Heart right ventricle (tissue), 16 donors: ENCODE measurements around the gene ZSCAN10. TPM values are rescaled to one million over a fixed set of nuclear protein-coding genes. Genes with fewer than 3 reads are reported as not detected.
"Not testable (repeated sequence)": the region's sequence is repeated elsewhere in the genome, so short reads cannot be mapped to it uniquely, and the experiment has no call there.

ENCODE experiments used
- ATAC-seq, 8 donors: fragments of 200-7000 bp; cut with Tn5 transposase; one replicate each; pipeline ENCODE4 v1.9.1; 2020; ENCODE audit warnings: mild to moderate bottlenecking in 8 of 8, moderate library complexity in 8 of 8, moderate number of reproducible peaks in 1 of 8
- DNase-seq, 2 donors: peaks; one replicate each; pipeline ENCODE4 v3.0.0-alpha.2; 2020
- H3K27ac ChIP-seq, 10 donors: fragments of 200-600 bp; sonication (generic) in 2 of 10; one replicate each; pipeline versions ENCODE4 v1.5.0 to v1.8.0; 2020 to 2022; ENCODE audit warnings: mild to moderate bottlenecking in 3 of 10
- H3K27me3 ChIP-seq, 7 donors: fragments of 200-600 bp; one replicate each; pipeline ENCODE4 v1.8.0; 2021 to 2022; ENCODE audit warnings: mild to moderate bottlenecking in 2 of 7
- H3K36me3 ChIP-seq, 9 donors: fragments of 200-600 bp; sonication (generic) in 1 of 9; one replicate each; pipeline versions ENCODE4 v1.5.0 to v1.8.0; 2020 to 2022; ENCODE audit warnings: mild to moderate bottlenecking in 2 of 9
- H3K4me1 ChIP-seq, 9 donors: fragments of 200-600 bp; sonication (generic) in 1 of 9; one replicate each; pipeline versions ENCODE4 v1.5.0 to v1.8.0; 2020 to 2022; ENCODE audit warnings: mild to moderate bottlenecking in 4 of 9
- H3K4me3 ChIP-seq, 10 donors: fragments of 200-600 bp; sonication (generic) in 2 of 10; one replicate each; pipeline versions ENCODE4 v1.5.0 to v1.8.0; 2020 to 2022; ENCODE audit warnings: mild to moderate bottlenecking in 7 of 10, moderate library complexity in 2 of 10
- H3K9me3 ChIP-seq, 11 donors: fragments of 200-600 bp in 10 of 11; sonication (generic) in 2 of 11; one replicate each; pipeline versions ENCODE4 v1.5.0 to v1.8.0; 2013 to 2022; ENCODE audit warnings: mild to moderate bottlenecking in 2 of 11, control low read depth in 1 of 11, moderate library complexity in 1 of 11
- WGBS, 2 donors: extraction: QIAGEN DNeasy Blood & Tissue Kit; methylation state at CpG; one replicate each; pipeline ENCODE4 v1.1.7; 2013; ENCODE audit warnings: inconsistent platforms in 1 of 2; 5-methylcytosine and 5-hydroxymethylcytosine counted together
- intact Hi-C, 10 donors: fragments of 100-400 bp; cut with DNase I; formaldehyde crosslinking; loops; one replicate each; pipeline versions ENCODE4 v1.11.1 to v1.14.2; 2022
- polyA plus RNA-seq, 2 donors: library from polyadenylated mRNA; stranded (reverse); fragments of 200-250 nt; gene quantifications; one replicate each; pipeline ENCODE4 v1.2.3, GENCODE V29; 2013
- total RNA-seq, 10 donors: library from RNA; stranded (reverse); fragmentation: NEBNext Ultra II Directional in 3 of 10; extraction: Animal tissue kit (Norgen Biotek cat#: 25700) in 3 of 10; gene quantifications; one replicate each; pipeline versions ENCODE4 v1.2.1 to v1.2.4, GENCODE V29; 2021 to 2023
- TF ChIP-seq, protein P1 (sequence below), 9 donors: fragments of 200-600 bp; sonication (generic) in 2 of 9; IDR thresholded peaks; one replicate each; pipeline versions ENCODE4 v1.5.0 to v1.8.0; 2021 to 2022; ENCODE audit warnings: antibody characterized with exemption in 9 of 9, mild to moderate bottlenecking in 5 of 9, moderate library complexity in 1 of 9
- donor health status: Arrhythmogenic right ventricular cardiomyopathy.
- donor health status: ischemic (EF 13 %, LVEDD 7.1; RV severe dilation, severe dysfunction).
- donor health status: healthy with polysubstance abuse.
- donor health status: DM: no; HTN: yes; CAD: no.
- donor health status: DM: no; HTN: no; CAD: no.
- donor health status: ischemic (EF 25% LVEDD 6.9; RV normal size, moderate dysfunction).
- donor health status: ischemic (EF 25% LVEDD 5.7; RV mildly dilated, moderate dysfunction).
- donor health status: healthy.
- donor health status: DM: yes; HTN: yes; CAD: no.
- donor health status: Ischemic cardiomyopathy.
- donor health status: ischemic (EF 35%, LVEDD 5.7; RV mildly dilated, moderate dysfunction).
- donor health status: nonischemic (EF 11% LVEDD 7.7; RV severe dilation, severe dysfunction).
- donor health status: DM: yes; HTN: yes; CAD: no.
- donor health status: PGD.
- donor health status: ischemic (EF 29% LVEDD 5.4; RV normal size, mild dysfunction).
- donor health status: nonischemic (EF 23%, LVEDD 6.1; RV moderate dilation, normal function).

The ZSCAN10 gene
- total and polyA plus RNA-seq, 12 donors: 0.01 to 0.07 TPM; not detected in 10

- Histone ChIP-seq H3K4me3 (peak overlapping the region; percentile 46 to 95 (median 86)), H3K36me3 (peaks cover 0 to 15% (median 0%) of the 10 kb centered on the region in 9 donors), H3K9me3 (no peaks in the 10 kb centered on the region), H3K27me3 (no peaks in the 10 kb centered on the region), H3K4me1 (peaks cover 7 to 71% (median 22%) of the 10 kb centered on the region in 9 donors), H3K27ac (peak overlapping the region in 9 of 10 donors; percentile 78 to 97 (median 91))
- intact Hi-C loops: loop anchor here in 9 of 10 donors (1.0 to 10.0 kb wide), 13 partner anchors 28 to 109 kb away; partner anchors contain the start of genes ZNF205 (in 2 of the 9) and ZSCAN10 (in 1 of the 9)
- peak; percentile 49 to 52 for DNase-seq
- WGBS, 2 donors: 11% methylated on average over 73 to 76 of the region's 77 CpGs
- ATAC-seq: peak; percentile 5 to 41 (median 22)
- TF ChIP-seq, protein P1, sequence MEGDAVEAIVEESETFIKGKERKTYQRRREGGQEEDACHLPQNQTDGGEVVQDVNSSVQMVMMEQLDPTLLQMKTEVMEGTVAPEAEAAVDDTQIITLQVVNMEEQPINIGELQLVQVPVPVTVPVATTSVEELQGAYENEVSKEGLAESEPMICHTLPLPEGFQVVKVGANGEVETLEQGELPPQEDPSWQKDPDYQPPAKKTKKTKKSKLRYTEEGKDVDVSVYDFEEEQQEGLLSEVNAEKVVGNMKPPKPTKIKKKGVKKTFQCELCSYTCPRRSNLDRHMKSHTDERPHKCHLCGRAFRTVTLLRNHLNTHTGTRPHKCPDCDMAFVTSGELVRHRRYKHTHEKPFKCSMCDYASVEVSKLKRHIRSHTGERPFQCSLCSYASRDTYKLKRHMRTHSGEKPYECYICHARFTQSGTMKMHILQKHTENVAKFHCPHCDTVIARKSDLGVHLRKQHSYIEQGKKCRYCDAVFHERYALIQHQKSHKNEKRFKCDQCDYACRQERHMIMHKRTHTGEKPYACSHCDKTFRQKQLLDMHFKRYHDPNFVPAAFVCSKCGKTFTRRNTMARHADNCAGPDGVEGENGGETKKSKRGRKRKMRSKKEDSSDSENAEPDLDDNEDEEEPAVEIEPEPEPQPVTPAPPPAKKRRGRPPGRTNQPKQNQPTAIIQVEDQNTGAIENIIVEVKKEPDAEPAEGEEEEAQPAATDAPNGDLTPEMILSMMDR (IDR thresholded peaks at IDR 0.05): no peak
Observed at GRCh38 chr16:3058139-3059030, 40.7 kb downstream of the ZSCAN10 start.

- ATAC-seq (no peak), DNase-seq (no peak)
- intact Hi-C loops: loop anchor here in 8 of 10 donors (2.0 to 10.0 kb wide), 11 partner anchors 29 to 110 kb away; partner anchors contain the start of genes ZNF205 (in 2 of the 8) and ZSCAN10 (in 1 of the 8)
- H3K27ac ChIP-seq: peak overlapping the region in 1 of 10 donors; percentile 97
- H3K4me1 ChIP-seq: peaks cover 7 to 70% (median 22%) of the 10 kb centered on the region in 9 donors
- peaks cover 0 to 15% (median 0%) of the 10 kb centered on the region in 9 donors for H3K36me3 ChIP-seq
- TF ChIP-seq, protein P1 (IDR thresholded peaks at IDR 0.05): no peak
- H3K4me3 ChIP-seq: peak overlapping the region in 7 of 10 donors; percentile 83 to 95 (median 93)
- H3K27me3 ChIP-seq: no peaks in the 10 kb centered on the region
- WGBS, 2 donors: 92% methylated on average over 22 of the region's 22 CpGs
- no peaks in the 10 kb centered on the region for H3K9me3 ChIP-seq
Observed at GRCh38 chr16:3057181-3058138, 41.6 kb downstream of the ZSCAN10 start.

- Histone ChIP-seq H3K27me3 (no peaks in the 10 kb centered on the region), H3K36me3 (peaks cover 0 to 15% (median 0%) of the 10 kb centered on the region in 9 donors), H3K4me3 (no peak overlapping the region), H3K27ac (peak overlapping the region in 1 of 10 donors; percentile 31), H3K9me3 (no peaks in the 10 kb centered on the region), H3K4me1 (peaks cover 7 to 61% (median 22%) of the 10 kb centered on the region in 9 donors)
- WGBS, 2 donors: 85 to 87% methylated on average over 19 of the region's 19 CpGs
- intact Hi-C loops: loop anchor here in 5 of 10 donors (5.0 to 10.0 kb wide), 6 partner anchors 41 to 111 kb away; partner anchors contain the start of genes ZNF205 (in 2 of the 5) and ZSCAN10 (in 1 of the 5)
- DNase-seq (no peak), ATAC-seq (no peak)
- TF ChIP-seq, protein P1 (IDR thresholded peaks at IDR 0.05): no peak
Observed at GRCh38 chr16:3056336-3057180, 42.5 kb downstream of the ZSCAN10 start.

DNA sequence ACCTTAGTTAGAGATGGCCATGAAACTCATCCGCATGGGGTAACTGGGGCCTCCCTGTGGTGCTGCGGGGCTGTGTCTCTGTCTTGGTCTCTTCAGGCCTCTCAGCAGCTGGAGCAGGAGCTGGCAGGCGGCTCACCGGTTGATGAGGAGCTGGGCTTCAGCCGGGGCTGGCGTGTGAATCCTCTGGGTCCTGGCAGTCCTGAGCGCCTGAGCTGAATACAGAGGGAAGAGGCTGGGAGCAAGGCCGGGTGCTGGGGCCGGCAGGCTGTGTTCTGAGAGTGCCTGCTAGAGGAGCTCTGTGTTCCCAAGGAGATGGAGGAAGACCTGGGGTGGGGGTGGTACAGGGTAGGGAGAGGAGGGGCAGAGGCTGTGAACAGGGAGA is 43.4 kb downstream of the ZSCAN10 start:
- Histone ChIP-seq H3K4me1 (peaks cover 7 to 53% (median 22%) of the 10 kb centered on the region in 9 donors), H3K36me3 (peaks cover 0 to 15% (median 0%) of the 10 kb centered on the region in 9 donors), H3K27ac (peak overlapping the region in 1 of 10 donors; percentile 76)
- WGBS, 2 donors: 53 to 64% methylated on average over 9 of the region's 9 CpGs
- not testable (repeated sequence) for H3K27me3 ChIP-seq, ATAC-seq, H3K4me3 ChIP-seq, H3K9me3 ChIP-seq, DNase-seq
- intact Hi-C loops: loop anchor here in 5 of 10 donors (5.0 to 10.0 kb wide), 6 partner anchors 42 to 112 kb away; partner anchors contain the start of genes ZNF205 (in 2 of the 5) and ZSCAN10 (in 1 of the 5)
